ENCODE results near the gene RANBP1. TPM values are rescaled to one million over a fixed set of nuclear protein-coding genes. Genes with fewer than 3 reads are reported as not detected.

The RANBP1 gene
- polyA plus RNA-seq, 1 of the 3 experiments (the other 2 are of a cell fraction), result 502 TPM

DNA sequence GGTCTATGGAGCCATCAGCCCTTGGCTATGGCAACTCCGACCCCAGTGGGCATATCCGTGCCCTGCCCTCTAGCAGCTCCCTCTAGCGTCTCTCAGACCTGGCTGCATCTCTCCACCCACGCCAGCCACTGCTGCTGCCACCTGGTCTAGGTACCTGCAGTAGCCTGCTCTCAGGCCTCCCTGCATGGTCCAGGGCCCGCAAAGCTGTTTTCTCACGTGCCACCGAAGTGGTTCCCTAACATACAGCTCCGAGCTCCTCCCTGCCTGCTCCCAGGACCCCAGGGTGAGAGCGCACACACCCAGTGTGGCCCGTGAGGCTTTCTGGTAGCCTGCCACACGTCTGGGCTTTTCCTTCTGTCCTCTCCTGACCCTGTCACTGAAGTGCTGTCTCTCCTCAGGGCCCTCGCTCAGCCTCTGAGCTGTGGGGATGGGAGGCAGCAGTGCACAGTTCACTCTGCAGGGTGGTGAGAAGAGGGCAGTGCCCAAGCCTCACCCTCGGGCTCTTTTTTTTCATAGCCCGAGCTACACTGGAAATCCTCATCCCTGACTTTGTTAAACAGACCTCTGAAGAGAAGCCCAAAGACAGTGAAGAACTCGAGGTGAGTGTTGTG, 21.6 kb upstream of the RANBP1 start:
- Histone ChIP-seq H2AFZ (ENCODE audit: low read depth) (no peak overlapping the region), H3K27me3 (ENCODE audit: insufficient read depth) (no peaks in the 10 kb centered on the region), H3K9ac (no peak overlapping the region), H3K4me2 (no peak overlapping the region), H4K20me1 (ENCODE audit: insufficient read depth) (peaks cover under 1% of the 10 kb centered on the region; the same call in 1 of the 2 replicates), H3K9me3 (no peaks in the 10 kb centered on the region), H3K4me1 (ENCODE audit: control insufficient read depth in 1 of 2, insufficient read depth in 2 of 2, low read depth in 1 of 2, low read length in 1 of 2) (no peaks in the 10 kb centered on the region; a peak in 1 of 4 replicates), H3K4me3 (ENCODE audit: low read depth in 2 of 2, low read length in 1 of 2) (no peak overlapping the region), H3F3A (replicated peaks; ENCODE audit: insufficient read depth) (peaks cover 14% of the 10 kb centered on the region), H3K27ac (ENCODE audit: low read depth in 2 of 2, low read length in 1 of 2) (no peak overlapping the region), H3K79me2 (ENCODE audit: insufficient read depth) (peaks cover 68% of the 10 kb centered on the region), H3K9me2 (no peaks in the 10 kb centered on the region), H3K36me3 (replicated peaks in 1 of 2; ENCODE audit: control insufficient read depth in 1 of 2, insufficient read depth in 2 of 2, low read length in 1 of 2) (peaks cover 73 to 85% of the 10 kb centered on the region in 2 experiments)
- ChIA-PET CTCF (interaction anchor here (1.1 to 2.0 kb wide), 6 partner anchors 9 to 141 kb away, joined by 3 to 7 read pairs (median 4); no protein-coding TSS in a partner anchor), POLR2A (no interaction called here)
- WGBS (ENCODE audit: low lambda C conversion rate), result 95% methylated on average over 14 of the region's 15 CpGs
- DNase-seq, result no peak
- no peak for TF ChIP-seq SMC3 (IDR thresholded peaks at IDR 0.05; ENCODE audit: low read depth, low read length)
- TF ChIP-seq RFX5 (IDR thresholded peaks at IDR 0.05; ENCODE audit: low read length), result no peak
- TF ChIP-seq RCOR1 (IDR thresholded peaks at IDR 0.05; ENCODE audit: low read length), result no peak
- TF ChIP-seq TAF1 (IDR thresholded peaks at IDR 0.05; ENCODE audit: borderline replicate concordance, low read depth, low read length), result no peak

- CTCF ChIA-PET, result interaction anchor here (1.5 to 2.0 kb wide), 3 partner anchors 14 to 16 kb away, joined by 4 to 7 read pairs (median 5); no protein-coding TSS in a partner anchor
- peaks cover 79% of the 10 kb centered on the region for H3K79me2 ChIP-seq (ENCODE audit: insufficient read depth)
- POLR2A ChIA-PET, result no interaction called here
Measured at GRCh38 chr22:20095521-20095920, 20.4 kb upstream of the RANBP1 start.

GRCh38 chr22:20096574-20097420, 19.1 kb upstream of the RANBP1 start:
- no peak overlapping the region for H3K9ac ChIP-seq
- H3K4me1 ChIP-seq (ENCODE audit: control insufficient read depth in 1 of 2, insufficient read depth in 2 of 2, low read depth in 1 of 2, low read length in 1 of 2), result no peaks in the 10 kb centered on the region
- TF ChIP-seq RXRA (IDR thresholded peaks at IDR 0.05; ENCODE audit: borderline replicate concordance, low read depth) (no peak), YY1 (IDR thresholded peaks at IDR 0.05; ENCODE audit: low read depth) (no peak), ELF1 (IDR thresholded peaks at IDR 0.05) (no peak), GATA2 (CRISPR knock-in tag; IDR thresholded peaks at IDR 0.05) (no peak), CHD2 (IDR thresholded peaks at IDR 0.05; ENCODE audit: low read length, partially characterized antibody) (no peak), JUND (IDR thresholded peaks at IDR 0.05) (no peak), FOXM1 (IDR thresholded peaks at IDR 0.05; ENCODE audit: low read depth) (no peak), NFIC (IDR thresholded peaks at IDR 0.05; ENCODE audit: borderline replicate concordance) (no peak), RCOR1 (IDR thresholded peaks at IDR 0.05; ENCODE audit: low read length) (no peak), TCF12 (IDR thresholded peaks at IDR 0.05) (no peak), RFX5 (IDR thresholded peaks at IDR 0.05; ENCODE audit: low read length) (no peak), NRF1 (IDR thresholded peaks at IDR 0.05; ENCODE audit: low read depth, low read length) (no peak), TEAD4 (IDR thresholded peaks at IDR 0.05; ENCODE audit: borderline replicate concordance, insufficient read depth) (no peak)
- peaks cover 75 to 78% of the 10 kb centered on the region in 2 experiments for H3K36me3 ChIP-seq (replicated peaks in 1 of 2; ENCODE audit: control insufficient read depth in 1 of 2, insufficient read depth in 2 of 2, low read length in 1 of 2)
- H3K9me2 ChIP-seq, result no peaks in the 10 kb centered on the region
- peaks cover 3% of the 10 kb centered on the region; the same call in 1 of the 2 replicates for H4K20me1 ChIP-seq (ENCODE audit: insufficient read depth)
- H3F3A ChIP-seq (replicated peaks; ENCODE audit: insufficient read depth), result peaks cover 14% of the 10 kb centered on the region
- no peak overlapping the region for H3K27ac ChIP-seq (ENCODE audit: low read depth in 2 of 2, low read length in 1 of 2)
- DNase-seq, result no peak
- ChIA-PET CTCF (interaction anchor here (0.7 to 2.0 kb wide), 5 partner anchors 12 to 15 kb away, joined by 3 to 7 read pairs (median 3); no protein-coding TSS in a partner anchor), POLR2A (no interaction called here)
- no peaks in the 10 kb centered on the region for H3K27me3 ChIP-seq (ENCODE audit: insufficient read depth)
- H3K9me3 ChIP-seq, result no peaks in the 10 kb centered on the region
- no peak overlapping the region for H2AFZ ChIP-seq (ENCODE audit: low read depth)
- 93% methylated on average over 2 of the region's 2 CpGs for WGBS (ENCODE audit: low lambda C conversion rate)
- H3K4me3 ChIP-seq (ENCODE audit: low read depth in 2 of 2, low read length in 1 of 2), result no peak overlapping the region
- peaks cover 80% of the 10 kb centered on the region for H3K79me2 ChIP-seq (ENCODE audit: insufficient read depth)
- H3K4me2 ChIP-seq, result no peak overlapping the region

More at GRCh38 chr22:20095521-20095920, 20.4 kb upstream of the RANBP1 start:
- Histone ChIP-seq H3K4me3 (ENCODE audit: low read depth in 2 of 2, low read length in 1 of 2) (no peak overlapping the region), H3K9me3 (no peaks in the 10 kb centered on the region), H3K27me3 (ENCODE audit: insufficient read depth) (no peaks in the 10 kb centered on the region), H3K9ac (no peak overlapping the region), H3K4me1 (ENCODE audit: control insufficient read depth in 1 of 2, insufficient read depth in 2 of 2, low read depth in 1 of 2, low read length in 1 of 2) (no peaks in the 10 kb centered on the region), H3K4me2 (no peak overlapping the region), H3K9me2 (no peaks in the 10 kb centered on the region), H3K27ac (ENCODE audit: low read depth in 2 of 2, low read length in 1 of 2) (no peak overlapping the region), H3F3A (replicated peaks; ENCODE audit: insufficient read depth) (peaks cover 14% of the 10 kb centered on the region), H2AFZ (ENCODE audit: low read depth) (no peak overlapping the region), H3K36me3 (replicated peaks in 1 of 2; ENCODE audit: control insufficient read depth in 1 of 2, insufficient read depth in 2 of 2, low read length in 1 of 2) (peaks cover 78 to 82% of the 10 kb centered on the region in 2 experiments), H4K20me1 (ENCODE audit: insufficient read depth) (no peaks in the 10 kb centered on the region; the same call in 1 of the 2 replicates)
- TF ChIP-seq, protein P1, sequence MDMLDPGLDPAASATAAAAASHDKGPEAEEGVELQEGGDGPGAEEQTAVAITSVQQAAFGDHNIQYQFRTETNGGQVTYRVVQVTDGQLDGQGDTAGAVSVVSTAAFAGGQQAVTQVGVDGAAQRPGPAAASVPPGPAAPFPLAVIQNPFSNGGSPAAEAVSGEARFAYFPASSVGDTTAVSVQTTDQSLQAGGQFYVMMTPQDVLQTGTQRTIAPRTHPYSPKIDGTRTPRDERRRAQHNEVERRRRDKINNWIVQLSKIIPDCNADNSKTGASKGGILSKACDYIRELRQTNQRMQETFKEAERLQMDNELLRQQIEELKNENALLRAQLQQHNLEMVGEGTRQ (IDR thresholded peaks at IDR 0.05; ENCODE audit: borderline replicate concordance, low read depth, low read length), result no peak
- TF ChIP-seq SIN3A (IDR thresholded peaks at IDR 0.05; ENCODE audit: borderline replicate concordance, low read depth, low read length) (no peak), EZH2phosphoT487 (IDR thresholded peaks at IDR 0.05; ENCODE audit: borderline replicate concordance, low read depth) (no peak), NFIC (IDR thresholded peaks at IDR 0.05; ENCODE audit: borderline replicate concordance) (no peak)
- WGBS (ENCODE audit: low lambda C conversion rate), result 96% methylated on average over 4 of the region's 4 CpGs
- no peak for DNase-seq

Measured in SK-N-SH (cell line).